MM.1S (cell line): ENCODE data around the gene ASIC2.

Experiments used
- DNase-seq: peaks from one replicate; pipeline ENCODE4 v3.0.0-alpha.2; 2015
- H2AFZ ChIP-seq: fragments of 300-600 bp; sonication (generic); 2 replicates; pipeline ENCODE4 v1.6.0; 2016; ENCODE audit warnings: antibody characterized with exemption, low read length
- H3F3A ChIP-seq: fragments of 300-600 bp; sonication (generic); 2 replicates; pipeline ENCODE4 v1.6.1; 2016; ENCODE audit warnings: mild to moderate bottlenecking, antibody characterized with exemption, low read length, moderate library complexity, mixed read lengths; ENCODE audit not compliant: insufficient read depth
- H3K27ac ChIP-seq: fragments of 300-600 bp; sonication (generic); 2 replicates; pipeline ENCODE4 v1.5.1; 2016; ENCODE audit warnings: mild to moderate bottlenecking, low read length
- H3K27me3 ChIP-seq: fragments of 300-600 bp; sonication (generic); replicated peaks from 2 replicates; pipeline ENCODE4 v1.6.0; 2016; ENCODE audit warnings: low read length; ENCODE audit not compliant: insufficient read depth
- H3K36me3 ChIP-seq: fragments of 300-600 bp; sonication (generic); replicated peaks from 2 replicates; pipeline ENCODE4 v1.6.1; 2016; ENCODE audit warnings: mild to moderate bottlenecking, low read length, mixed read lengths; ENCODE audit not compliant: insufficient read depth
- H3K4me1 ChIP-seq: fragments of 300-600 bp; sonication (generic); 2 replicates; pipeline ENCODE4 v1.6.1; 2016; ENCODE audit warnings: low read length, mixed read lengths
- H3K4me2 ChIP-seq: fragments of 300-600 bp; sonication (generic); 2 replicates; pipeline ENCODE4 v1.6.0; 2016; ENCODE audit warnings: low read depth, low read length
- H3K4me3 ChIP-seq: fragments of 300-600 bp; sonication (generic); 2 replicates; pipeline ENCODE4 v1.5.1; 2016; ENCODE audit warnings: low read length, mixed read lengths
- H3K79me2 ChIP-seq: fragments of 300-600 bp; sonication (generic); 2 replicates; pipeline ENCODE4 v1.6.1; 2016; ENCODE audit warnings: mixed run types, low read length, mixed read lengths
- H3K9ac ChIP-seq: fragments of 300-600 bp; sonication (generic); 2 replicates; pipeline ENCODE4 v1.6.1; 2016; ENCODE audit warnings: low read length, mixed read lengths
- H3K9me2 ChIP-seq: fragments of 300-600 bp; sonication (generic); replicated peaks from 2 replicates; pipeline ENCODE4 v1.6.1; 2016; ENCODE audit warnings: mild to moderate bottlenecking, low read length, mixed read lengths; ENCODE audit not compliant: insufficient read depth
- H3K9me3 ChIP-seq: fragments of 300-600 bp; sonication (generic); replicated peaks from 2 replicates; pipeline ENCODE4 v1.6.1; 2016; ENCODE audit warnings: mild to moderate bottlenecking, low read length, mixed read lengths; ENCODE audit not compliant: insufficient read depth
- H4K20me1 ChIP-seq: fragments of 300-600 bp; sonication (generic); 2 replicates; pipeline ENCODE4 v1.6.1; 2016; ENCODE audit warnings: mild to moderate bottlenecking, low read length, moderate library complexity, mixed read lengths; ENCODE audit not compliant: insufficient read depth
- EZH2 ChIP-seq: fragments of 300-600 bp; sonication (generic); optimal IDR thresholded peaks from 2 replicates; pipeline ENCODE3; 2017; ENCODE audit warnings: low read depth, mild to moderate bottlenecking, antibody characterized with exemption, low read length, mixed read lengths
- EZH2phosphoT487 ChIP-seq: fragments of 300-600 bp; sonication (generic); IDR thresholded peaks from 2 replicates; pipeline ENCODE4 v1.6.1; 2018; ENCODE audit warnings: antibody characterized with exemption, low read length
- TF ChIP-seq, protein P1 (sequence below): fragments of 300-600 bp; sonication (generic); IDR thresholded peaks from 2 replicates; pipeline ENCODE4 v1.5.1; 2016; ENCODE audit warnings: antibody characterized with exemption, low read length, mixed read lengths

ASIC2 gene

DNA sequence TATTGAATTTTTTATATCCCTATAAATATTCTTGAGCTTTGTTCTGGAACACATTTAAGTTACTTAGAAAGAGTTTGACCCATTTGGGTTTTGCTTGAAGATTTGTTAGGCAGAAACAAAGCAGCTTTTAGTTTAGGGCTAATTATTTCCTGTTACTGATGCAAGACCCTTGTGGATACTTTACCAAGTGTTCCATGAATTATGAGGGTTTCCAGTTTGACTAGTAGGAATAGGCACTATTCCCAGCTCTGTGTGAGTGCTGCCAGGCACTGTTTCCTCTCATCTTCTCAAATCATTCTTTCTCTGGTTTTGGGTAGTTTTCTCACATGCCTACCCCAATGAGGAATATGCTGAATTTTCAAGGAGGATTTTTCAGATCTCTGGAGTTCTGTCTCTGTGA lies 221.4 kb downstream of the ASIC2 start:
- H3F3A ChIP-seq: no peaks in the 10 kb centered on the region
- H4K20me1 ChIP-seq: no peaks in the 10 kb centered on the region
- H3K36me3 ChIP-seq: no peaks in the 10 kb centered on the region

GRCh38 chr17:33057564-33057963 lies 235.5 kb downstream of the ASIC2 start:
- Histone ChIP-seq H3K27me3 (no peaks in the 10 kb centered on the region), H3K9ac (no peak overlapping the region), H3K9me3 (no peaks in the 10 kb centered on the region), H3K9me2 (no peaks in the 10 kb centered on the region), H3F3A (no peaks in the 10 kb centered on the region), H4K20me1 (no peaks in the 10 kb centered on the region), H3K36me3 (no peaks in the 10 kb centered on the region), H2AFZ (no peak overlapping the region), H3K27ac (no peak overlapping the region), H3K4me3 (no peak overlapping the region), H3K4me1 (no peaks in the 10 kb centered on the region), H3K79me2 (no peaks in the 10 kb centered on the region), H3K4me2 (no peak overlapping the region)
- DNase-seq: no peak
- no peak for TF ChIP-seq EZH2phosphoT487
- TF ChIP-seq, protein P1, sequence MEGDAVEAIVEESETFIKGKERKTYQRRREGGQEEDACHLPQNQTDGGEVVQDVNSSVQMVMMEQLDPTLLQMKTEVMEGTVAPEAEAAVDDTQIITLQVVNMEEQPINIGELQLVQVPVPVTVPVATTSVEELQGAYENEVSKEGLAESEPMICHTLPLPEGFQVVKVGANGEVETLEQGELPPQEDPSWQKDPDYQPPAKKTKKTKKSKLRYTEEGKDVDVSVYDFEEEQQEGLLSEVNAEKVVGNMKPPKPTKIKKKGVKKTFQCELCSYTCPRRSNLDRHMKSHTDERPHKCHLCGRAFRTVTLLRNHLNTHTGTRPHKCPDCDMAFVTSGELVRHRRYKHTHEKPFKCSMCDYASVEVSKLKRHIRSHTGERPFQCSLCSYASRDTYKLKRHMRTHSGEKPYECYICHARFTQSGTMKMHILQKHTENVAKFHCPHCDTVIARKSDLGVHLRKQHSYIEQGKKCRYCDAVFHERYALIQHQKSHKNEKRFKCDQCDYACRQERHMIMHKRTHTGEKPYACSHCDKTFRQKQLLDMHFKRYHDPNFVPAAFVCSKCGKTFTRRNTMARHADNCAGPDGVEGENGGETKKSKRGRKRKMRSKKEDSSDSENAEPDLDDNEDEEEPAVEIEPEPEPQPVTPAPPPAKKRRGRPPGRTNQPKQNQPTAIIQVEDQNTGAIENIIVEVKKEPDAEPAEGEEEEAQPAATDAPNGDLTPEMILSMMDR: no peak
- no peak for TF ChIP-seq EZH2

More for the DNA sequence above, 221.4 kb downstream of the ASIC2 start:
- Histone ChIP-seq H3K9ac (no peak overlapping the region), H3K4me3 (no peak overlapping the region), H3K79me2 (no peaks in the 10 kb centered on the region), H3K9me3 (no peaks in the 10 kb centered on the region), H2AFZ (no peak overlapping the region), H3K27ac (no peak overlapping the region), H3K4me1 (no peaks in the 10 kb centered on the region), H3K27me3 (no peaks in the 10 kb centered on the region), H3K4me2 (no peak overlapping the region), H3K9me2 (no peaks in the 10 kb centered on the region)
- no peak for DNase-seq
- TF ChIP-seq, protein P1: no peak
- TF ChIP-seq EZH2phosphoT487 (no peak), EZH2 (no peak)

- Histone ChIP-seq H3K27me3 (no peaks in the 10 kb centered on the region), H3K9me3 (no peaks in the 10 kb centered on the region), H3K9me2 (no peaks in the 10 kb centered on the region), H3K4me3 (no peak overlapping the region), H4K20me1 (no peaks in the 10 kb centered on the region), H3K79me2 (no peaks in the 10 kb centered on the region), H3F3A (no peaks in the 10 kb centered on the region), H3K9ac (no peak overlapping the region), H2AFZ (no peak overlapping the region), H3K36me3 (no peaks in the 10 kb centered on the region), H3K27ac (no peak overlapping the region), H3K4me1 (no peaks in the 10 kb centered on the region), H3K4me2 (no peak overlapping the region)
- DNase-seq: no peak
- TF ChIP-seq, protein P1: no peak
- TF ChIP-seq EZH2 (no peak), EZH2phosphoT487 (no peak)
Observed at GRCh38 chr17:33056399-33057146, 236.5 kb downstream of the ASIC2 start.
